Aorta (tissue), 5 donors: Measurements from ENCODE around the gene PUM1. TPM values are rescaled to one million over a fixed set of nuclear protein-coding genes. Genes with fewer than 3 reads are reported as not detected.
A peak's percentile ranks its signal among the peaks of the same experiment; 100 is the strongest.
"Not testable (repeated sequence)": the region's sequence is repeated elsewhere in the genome, so short reads cannot be mapped to it uniquely, and the experiment has no call there.

Experiments
- ATAC-seq: fragments of 200-7000 bp; cut with Tn5 transposase; one replicate; pipeline ENCODE4 v1.9.1; 2022; ENCODE audit warnings: moderate library complexity; ENCODE audit not compliant: low FRiP score
- DNase-seq, 2 donors: peaks; one replicate each; pipeline ENCODE4 v3.0.0-alpha.2; 2020
- H3K27ac ChIP-seq, 2 donors: one replicate each; pipeline ENCODE4 v1.5.1; 2013; ENCODE audit warnings: low read length in 2 of 2, mild to moderate bottlenecking in 2 of 2, moderate library complexity in 2 of 2, control low read depth in 1 of 2, inconsistent platforms in 1 of 2, low read depth in 1 of 2
- H3K27me3 ChIP-seq, 2 donors: one replicate each; pipeline ENCODE4 v1.6.1; 2013; ENCODE audit warnings: control low read depth in 1 of 2, low read length in 1 of 2, mild to moderate bottlenecking in 1 of 2, moderate library complexity in 1 of 2; ENCODE audit not compliant: insufficient read depth in 2 of 2, control insufficient read depth in 1 of 2
- H3K36me3 ChIP-seq, 2 donors: one replicate each; pipeline ENCODE4 v1.6.1; 2013; ENCODE audit warnings: control low read depth in 1 of 2, low read length in 1 of 2, mild to moderate bottlenecking in 1 of 2; ENCODE audit not compliant: insufficient read depth in 2 of 2, control insufficient read depth in 1 of 2
- H3K4me1 ChIP-seq, 2 donors: one replicate each; pipeline ENCODE4 v1.6.1; 2013; ENCODE audit warnings: low read length in 2 of 2, control low read depth in 1 of 2, mild to moderate bottlenecking in 1 of 2, moderate library complexity in 1 of 2; ENCODE audit not compliant: insufficient read depth in 2 of 2, control insufficient read depth in 1 of 2
- H3K4me3 ChIP-seq, 2 donors: one replicate each; pipeline ENCODE4 v1.5.1; 2013; ENCODE audit warnings: low read length in 2 of 2, control low read depth in 1 of 2, mild to moderate bottlenecking in 1 of 2
- H3K9me3 ChIP-seq: one replicate; pipeline ENCODE4 v1.6.1; 2013; ENCODE audit warnings: mild to moderate bottlenecking, low read length; ENCODE audit not compliant: control insufficient read depth
- WGBS, 2 donors: extraction: QIAGEN DNeasy Blood & Tissue Kit; methylation state at CpG; one replicate each; pipeline ENCODE4 v1.1.7; 2013; 5-methylcytosine and 5-hydroxymethylcytosine counted together
- intact Hi-C, 2 donors: fragments of 100-400 bp; cut with DNase I; formaldehyde crosslinking; loops; one replicate each; pipeline versions ENCODE4 v1.14.2 to v1.15.0; 2022
- polyA plus RNA-seq, 2 donors: library from polyadenylated mRNA; stranded (reverse); fragments of 200-250 nt; gene quantifications; one replicate each; pipeline ENCODE4 v1.2.3, GENCODE V29; 2013
- total RNA-seq, 2 donors: library from RNA; stranded (reverse); fragmentation: NEBNext Ultra II Directional; extraction: Animal tissue kit (Norgen Biotek cat#: 25700); gene quantifications; one replicate each; pipeline ENCODE4 v1.2.1, GENCODE V29; 2021
- donor health status: healthy with polysubstance abuse.
- donor health status: Bipolar disorder and iron deficiency.
- donor health status: DM: no; HTN: no; CAD: no.
- donor health status: DM: no; HTN: no; CAD: no.
- donor health status: DM: yes; HTN: yes; CAD: no.

The PUM1 gene
- total and polyA plus RNA-seq, 4 donors, result 13.1 to 120 (median 63.2) TPM

DNA sequence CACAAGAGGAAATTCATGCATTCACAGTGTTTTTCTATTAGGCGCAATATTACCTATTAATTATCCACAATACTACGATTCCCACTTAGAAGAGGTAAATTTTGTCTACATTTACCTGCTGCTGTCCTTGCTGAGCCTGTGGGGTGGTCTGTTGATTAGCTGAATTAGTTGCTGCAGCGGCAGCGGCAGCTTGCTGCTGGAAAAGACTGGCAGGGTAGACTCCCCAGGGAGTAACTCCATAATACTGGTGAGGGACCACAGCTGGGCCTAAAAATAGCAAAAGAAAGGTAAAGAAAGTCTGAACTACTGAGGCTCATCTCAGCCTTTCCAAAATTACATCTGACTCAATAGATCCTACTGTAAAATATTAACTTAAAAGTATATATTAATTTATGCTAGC, 91.0 kb downstream of the PUM1 start:
- H3K36me3 ChIP-seq, result peaks cover 0 to 6% of the 10 kb centered on the region in 2 donors

DNA sequence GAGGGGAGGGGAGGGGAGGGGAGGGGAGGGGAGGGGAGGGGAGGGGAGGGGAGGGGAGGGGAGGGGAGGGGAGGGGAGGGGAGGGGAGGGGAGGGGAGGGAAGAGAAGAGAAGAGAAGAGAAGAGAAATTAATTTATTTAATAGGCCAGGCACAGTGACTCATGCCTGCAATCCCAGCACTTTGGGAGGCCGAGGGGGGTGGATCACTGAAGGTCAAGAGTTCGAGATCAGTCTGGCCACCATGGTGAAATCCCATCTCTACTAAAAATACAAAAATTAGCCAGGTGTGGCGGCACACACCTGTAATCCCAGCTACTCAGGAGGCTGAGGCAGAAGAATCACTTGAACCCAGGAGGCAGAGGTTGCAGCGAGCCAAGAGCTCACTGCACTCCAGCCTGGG, 93.2 kb downstream of the PUM1 start:
- H3K27me3 ChIP-seq, ATAC-seq, intact Hi-C loops, H3K9me3 ChIP-seq, DNase-seq, H3K4me1 ChIP-seq, H3K36me3 ChIP-seq, H3K27ac ChIP-seq, H3K4me3 ChIP-seq: not testable (repeated sequence)
- 87 to 95% methylated on average over 4 of the region's 4 CpGs for WGBS, 2 donors

More for the DNA sequence above, 91.0 kb downstream of the PUM1 start:
- no peaks in the 10 kb centered on the region for H3K9me3 ChIP-seq
- H3K4me1 ChIP-seq, result peaks cover 2 to 4% of the 10 kb centered on the region in 2 donors
- no peaks in the 10 kb centered on the region for H3K27me3 ChIP-seq
- H3K4me3 ChIP-seq, result no peak overlapping the region
- intact Hi-C loops, result no loop called here
- WGBS, 2 donors, result 56 to 60% methylated on average over 4 of the region's 4 CpGs
- DNase-seq (no peak), ATAC-seq (no peak)
- H3K27ac ChIP-seq, result no peak overlapping the region

DNA sequence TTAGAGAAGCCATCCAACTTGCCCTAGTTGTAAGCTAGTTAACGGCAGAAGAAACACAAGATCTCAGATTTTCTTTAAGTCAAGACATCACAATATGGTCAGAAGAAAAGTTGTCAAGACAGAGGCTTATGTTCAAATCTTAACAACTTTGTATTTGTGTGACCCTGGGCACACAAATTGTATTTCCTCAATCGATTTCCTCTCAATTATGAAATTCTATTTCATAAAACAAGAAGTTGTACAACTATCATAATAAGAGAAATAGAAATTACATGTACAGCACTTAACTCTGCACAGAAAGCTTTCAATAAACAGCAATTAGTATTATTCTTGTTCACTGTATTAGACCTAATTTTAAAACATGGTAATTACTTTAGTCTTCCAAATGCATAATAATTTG, 94.0 kb downstream of the PUM1 start:
- 89 to 91% methylated on average over 2 of the region's 2 CpGs for WGBS, 2 donors
- ATAC-seq (no peak), DNase-seq (no peak)
- H3K4me3 ChIP-seq, result no peak overlapping the region
- H3K27me3 ChIP-seq, result no peaks in the 10 kb centered on the region
- H3K36me3 ChIP-seq, result peaks cover 0 to 3% of the 10 kb centered on the region in 2 donors
- no peaks in the 10 kb centered on the region for H3K9me3 ChIP-seq
- H3K4me1 ChIP-seq, result peaks cover 2 to 6% of the 10 kb centered on the region in 2 donors
- no peak overlapping the region for H3K27ac ChIP-seq
- intact Hi-C loops, result no loop called here

DNA sequence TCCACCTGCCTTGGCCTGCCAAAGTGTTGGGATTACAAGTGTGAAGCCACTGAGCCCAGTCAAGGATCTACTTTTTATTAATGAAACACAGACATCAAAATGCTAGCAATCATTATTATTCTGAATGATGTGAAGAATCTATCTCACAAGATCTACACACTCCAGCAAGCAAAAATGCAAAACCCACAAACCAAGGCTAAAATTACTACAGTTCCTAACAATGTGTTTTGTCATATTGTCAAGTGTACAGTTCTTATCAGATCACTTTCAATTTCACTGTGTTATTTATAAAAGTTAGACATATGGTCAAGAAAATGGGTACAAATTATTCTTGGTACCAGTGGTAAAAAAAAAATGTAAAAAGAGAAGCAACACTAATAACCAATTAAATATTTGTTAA, 95.6 kb downstream of the PUM1 start:
- Histone ChIP-seq H3K4me1 (peaks cover 2 to 6% of the 10 kb centered on the region in 2 donors), H3K9me3 (no peaks in the 10 kb centered on the region), H3K36me3 (peaks cover 0 to 3% of the 10 kb centered on the region in 2 donors), H3K27ac (no peak overlapping the region), H3K27me3 (no peaks in the 10 kb centered on the region), H3K4me3 (no peak overlapping the region)
- no peak for ATAC-seq
- no peak for DNase-seq
- intact Hi-C loops, result no loop called here

DNA sequence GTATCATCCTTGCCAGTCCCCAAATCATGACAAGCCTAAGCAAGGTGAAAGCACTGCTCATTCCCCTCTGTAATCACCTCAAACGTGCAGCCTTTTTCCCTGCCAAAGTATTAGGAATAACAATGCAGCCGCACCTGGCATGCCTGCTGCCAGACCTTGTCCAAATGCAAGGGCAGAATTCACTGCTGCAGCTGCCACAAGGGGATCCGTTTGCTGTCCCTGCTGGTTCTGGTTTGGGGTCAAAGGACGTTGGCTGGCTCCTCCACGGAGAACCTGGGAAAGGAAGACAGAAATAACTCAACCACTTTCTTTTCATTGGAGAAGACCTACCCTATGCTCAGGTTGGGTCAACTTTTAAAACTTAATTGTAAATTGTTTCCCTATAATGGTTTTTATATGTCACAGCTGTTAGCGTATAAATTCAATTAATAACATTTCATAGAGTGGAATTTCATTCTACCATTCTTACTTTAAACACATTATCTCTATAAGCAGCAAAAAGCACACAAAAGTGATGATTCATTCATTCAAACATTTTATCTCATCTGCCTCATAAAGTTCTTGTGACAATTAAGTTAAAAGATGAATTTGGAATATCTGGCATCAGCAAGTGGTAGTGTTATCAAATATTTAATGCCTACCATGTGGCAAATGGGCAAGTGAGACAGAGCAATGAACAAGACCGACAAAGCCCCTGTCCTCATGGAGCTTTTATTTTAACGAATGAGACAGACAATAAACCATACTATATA, 97.1 kb downstream of the PUM1 start:
- no peaks in the 10 kb centered on the region for H3K9me3 ChIP-seq
- no peak overlapping the region for H3K4me3 ChIP-seq

DNA sequence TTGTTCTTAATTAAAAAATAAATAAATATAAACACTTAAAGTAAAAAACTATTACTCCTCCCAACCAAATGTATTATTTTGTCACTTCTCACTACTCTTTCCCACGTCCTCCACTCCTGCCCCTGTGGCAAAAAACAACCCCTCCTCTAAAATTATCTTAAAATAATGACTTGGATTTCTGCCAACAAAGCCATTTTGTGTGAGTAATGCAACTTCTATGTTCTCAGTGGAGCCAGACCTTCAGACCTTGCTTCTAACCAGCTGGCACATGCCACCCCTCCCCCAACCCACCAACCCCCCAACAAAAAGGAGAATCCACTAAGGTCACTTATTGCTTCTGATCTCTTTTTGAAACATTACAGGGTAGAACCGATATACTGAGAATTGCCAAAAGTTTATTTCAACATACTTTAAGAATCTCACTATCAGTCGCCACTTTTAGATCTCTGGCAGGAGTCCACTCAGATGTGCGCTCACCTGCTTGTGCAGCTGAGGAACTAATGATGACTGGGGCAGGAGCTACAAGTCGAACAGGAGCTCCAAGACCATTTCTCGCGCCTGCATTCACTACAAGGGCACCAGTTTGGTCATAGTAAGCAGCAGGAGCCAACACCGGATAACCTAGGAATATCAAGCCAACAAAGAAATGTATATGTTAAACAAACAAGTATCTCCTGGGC, 98.7 kb downstream of the PUM1 start:
- Histone ChIP-seq H3K27me3 (no peaks in the 10 kb centered on the region), H3K4me1 (peaks cover 0 to 6% of the 10 kb centered on the region in 2 donors), H3K4me3 (no peak overlapping the region), H3K36me3 (peaks cover 0 to 3% of the 10 kb centered on the region in 2 donors), H3K27ac (peak overlapping the region in 1 of 2 donors; percentile 36), H3K9me3 (no peaks in the 10 kb centered on the region)
- WGBS, 2 donors, result 47 to 48% methylated on average over 8 of the region's 8 CpGs
- ATAC-seq (no peak), DNase-seq (no peak)
- intact Hi-C loops, result no loop called here

More for the DNA sequence above, 97.1 kb downstream of the PUM1 start:
- Histone ChIP-seq H3K4me1 (peaks cover 0 to 6% of the 10 kb centered on the region in 2 donors), H3K36me3 (peaks cover 0 to 3% of the 10 kb centered on the region in 2 donors), H3K27ac (no peak overlapping the region), H3K27me3 (no peaks in the 10 kb centered on the region)
- no peak for DNase-seq
- intact Hi-C loops, result no loop called here
- ATAC-seq, result no peak
- WGBS, 2 donors, result 79 to 80% methylated on average over 8 of the region's 8 CpGs

DNA sequence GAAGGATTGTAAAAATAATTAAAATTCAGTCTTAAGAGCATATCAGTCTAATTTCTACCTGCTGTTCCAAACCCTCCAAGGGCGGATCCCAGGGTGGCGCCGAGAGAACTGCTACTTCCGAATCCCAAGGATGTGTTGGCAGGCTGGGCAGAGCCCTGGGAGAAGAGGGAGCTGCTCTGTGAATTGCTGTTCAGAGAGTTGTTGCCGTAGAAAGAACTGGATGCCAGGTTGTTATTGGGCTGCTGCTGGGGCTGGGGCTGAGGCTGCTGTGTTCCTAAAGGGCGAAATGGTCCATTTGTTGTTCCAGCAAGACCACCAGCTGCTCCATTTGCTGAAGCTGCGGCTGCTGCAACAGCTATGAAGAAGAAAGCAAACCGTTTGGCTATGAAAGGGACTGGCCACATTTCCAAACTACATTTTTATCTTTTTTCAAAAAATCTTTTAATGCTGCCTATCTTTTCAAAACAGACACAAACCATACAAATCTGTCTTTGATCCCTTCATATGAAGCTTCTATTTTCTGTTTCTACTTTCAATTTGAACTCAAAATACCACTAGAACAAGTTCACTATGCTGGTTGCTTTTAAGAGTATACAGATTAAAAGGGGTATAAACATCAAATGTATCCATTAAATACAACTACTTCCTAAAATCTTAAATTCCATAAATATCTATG, 99.5 kb downstream of the PUM1 start:
- peak overlapping the region in 1 of 2 donors; percentile 69 for H3K27ac ChIP-seq
- WGBS, 2 donors, result 11 to 21% methylated on average over 8 of the region's 8 CpGs
- no peak overlapping the region for H3K4me3 ChIP-seq
- H3K4me1 ChIP-seq, result peaks cover 0 to 6% of the 10 kb centered on the region in 2 donors
- no peak for ATAC-seq
- H3K9me3 ChIP-seq, result no peaks in the 10 kb centered on the region
- peaks cover 0 to 3% of the 10 kb centered on the region in 2 donors for H3K36me3 ChIP-seq
- no peak for DNase-seq
- H3K27me3 ChIP-seq, result no peaks in the 10 kb centered on the region
- intact Hi-C loops, result no loop called here

DNA sequence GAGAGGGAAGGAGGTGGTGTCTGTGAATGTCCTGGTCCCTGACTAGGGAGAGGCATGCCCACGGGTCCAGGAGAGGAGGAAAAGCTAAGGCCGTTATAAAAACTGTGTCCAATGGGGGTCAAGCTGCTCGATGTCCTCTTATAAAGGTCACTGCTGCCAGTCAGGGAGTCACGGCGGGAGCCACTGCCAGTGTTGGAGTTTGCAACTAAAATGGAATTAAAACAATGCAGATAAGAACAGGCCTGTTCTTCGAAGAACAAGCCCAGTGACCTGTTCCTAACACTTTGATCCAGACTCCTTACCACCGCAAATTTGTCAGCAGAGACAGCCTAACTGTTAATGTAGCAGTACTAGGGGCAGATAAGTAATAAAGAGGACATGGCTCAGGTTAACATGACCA, 100.8 kb downstream of the PUM1 start:
- ATAC-seq (no peak), DNase-seq (no peak)
- no peak overlapping the region for H3K4me3 ChIP-seq
- peaks cover 0 to 6% of the 10 kb centered on the region in 2 donors for H3K4me1 ChIP-seq
- H3K9me3 ChIP-seq, result no peaks in the 10 kb centered on the region
- H3K27me3 ChIP-seq, result no peaks in the 10 kb centered on the region
- peaks cover 0 to 3% of the 10 kb centered on the region in 2 donors for H3K36me3 ChIP-seq
- 2 to 6% methylated on average over 7 of the region's 7 CpGs for WGBS, 2 donors
- H3K27ac ChIP-seq, result no peak overlapping the region
- intact Hi-C loops, result no loop called here
